ENCODE data around the gene GRIK4.

DNA sequence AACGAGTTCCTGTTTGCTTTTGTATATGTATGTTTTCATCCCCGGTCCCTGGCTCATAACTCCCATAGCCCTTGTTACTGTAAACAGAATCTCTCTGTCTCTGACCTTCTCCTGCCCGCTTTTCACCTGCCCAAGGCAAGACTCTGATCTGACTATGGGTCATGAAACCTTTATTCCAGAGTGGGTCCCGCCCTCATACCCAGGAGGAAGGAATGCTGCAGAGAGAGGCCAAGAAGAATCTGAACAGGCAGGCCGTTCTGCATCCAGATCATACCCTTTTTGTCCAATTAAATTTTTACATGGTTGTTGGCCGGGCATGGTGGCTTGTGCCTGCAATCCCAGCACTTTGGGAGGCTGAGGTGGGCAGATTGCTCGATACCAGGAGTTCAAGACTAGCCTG lies 39.6 kb downstream of the GRIK4 start:
- TF ChIP-seq EZH2 (IDR thresholded peaks at IDR 0.05; ENCODE audit: borderline replicate concordance, low read length), result no peak
- TF ChIP-seq CTCF (IDR thresholded peaks at IDR 0.05; ENCODE audit: low read length), result no peak

Data from OCI-LY1 (cell line).